HepG2 (cell line): ENCODE results near the gene GLCE. TPM values are rescaled to one million over a fixed set of nuclear protein-coding genes. Genes with fewer than 3 reads are reported as not detected.

Experiments
- AGO1 ChIP-seq: fragments of 200-400 bp; formaldehyde crosslinking; IDR thresholded peaks from 2 replicates; pipeline ENCODE4 v1.6.1; 2017; ENCODE audit warnings: mild to moderate bottlenecking, low read depth, low read length, moderate library complexity; ENCODE audit not compliant: poor library complexity, severe bottlenecking
- MBNL3 ChIP-seq: fragments of 250-450 bp; sonication (Bioruptor Pico); conservative IDR thresholded peaks from 2 replicates; pipeline ENCODE4 v1.8.0; 2022; ENCODE audit warnings: mild to moderate bottlenecking, inconsistent platforms
- REXO4 ChIP-seq: sonication (generic); formaldehyde crosslinking; IDR thresholded peaks from 2 replicates; pipeline ENCODE4 v1.8.0; 2022; ENCODE audit warnings: missing genetic modification reagents, mild to moderate bottlenecking, borderline replicate concordance
- SOX5 ChIP-seq: IDR thresholded peaks from 2 replicates; pipeline ENCODE4 v1.6.1; 2016; ENCODE audit warnings: borderline replicate concordance
- ZNF660 ChIP-seq: sonication (generic); formaldehyde crosslinking; IDR thresholded peaks from 2 replicates; pipeline ENCODE4 v1.5.1; 2020; ENCODE audit warnings: mild to moderate bottlenecking, low read depth, missing genetic modification reagents, borderline replicate concordance
- ZNF747 ChIP-seq: sonication (generic); formaldehyde crosslinking; IDR thresholded peaks from 2 replicates; pipeline ENCODE4 v1.8.1; 2023; ENCODE audit warnings: missing genetic modification reagents, mild to moderate bottlenecking, borderline replicate concordance
- ZNF768 ChIP-seq: sonication (generic); formaldehyde crosslinking; IDR thresholded peaks from 2 replicates; pipeline ENCODE4 v1.4.0; 2020; ENCODE audit warnings: missing genetic modification reagents
- ZNF772 ChIP-seq: sonication (generic); formaldehyde crosslinking; IDR thresholded peaks from 2 replicates; pipeline ENCODE4 v1.5.0; 2020; ENCODE audit warnings: mild to moderate bottlenecking, missing genetic modification reagents
- polyA plus RNA-seq, 8 experiments: library from polyadenylated mRNA; depleted of rRNA in 3 of 8; stranded (reverse) in 7 of 8; unstranded in 1 of 8; fragments of >200 nt; fragmentation: Illumina TruSeq in 4 of 8; extraction: Trizol in 4 of 8; gene quantifications; 2 replicates each; pipeline versions ENCODE4 v1.2.1 to v1.2.3, GENCODE V29; 2011 to 2016; ENCODE audit warnings: low read depth in 4 of 8, missing spikeins in 1 of 8, mixed read lengths in 1 of 8; ENCODE audit not compliant: insufficient read depth in 1 of 8
- total RNA-seq, 5 experiments: library from RNA; depleted of rRNA; stranded (reverse); fragments of >200 nt; fragmentation: Illumina TruSeq; extraction: Trizol; gene quantifications; 2 replicates each; pipeline ENCODE4 v1.2.3, GENCODE V29; 2016; ENCODE audit warnings: low read depth in 1 of 5
- TF ChIP-seq, protein P1 (sequence below): sonication (generic); formaldehyde crosslinking; IDR thresholded peaks from one replicate; pipeline ENCODE4 v1.5.1; 2020; ENCODE audit warnings: mild to moderate bottlenecking, missing genetic modification reagents; ENCODE audit errors: not compliant biosample characterization

The GLCE gene
- total and polyA plus RNA-seq, 2 of the 13 experiments (the other 11 are each of a cell fraction or from before 2014, with no cell fraction given) = 12.9 to 23.4 TPM

- TF ChIP-seq, protein P1, sequence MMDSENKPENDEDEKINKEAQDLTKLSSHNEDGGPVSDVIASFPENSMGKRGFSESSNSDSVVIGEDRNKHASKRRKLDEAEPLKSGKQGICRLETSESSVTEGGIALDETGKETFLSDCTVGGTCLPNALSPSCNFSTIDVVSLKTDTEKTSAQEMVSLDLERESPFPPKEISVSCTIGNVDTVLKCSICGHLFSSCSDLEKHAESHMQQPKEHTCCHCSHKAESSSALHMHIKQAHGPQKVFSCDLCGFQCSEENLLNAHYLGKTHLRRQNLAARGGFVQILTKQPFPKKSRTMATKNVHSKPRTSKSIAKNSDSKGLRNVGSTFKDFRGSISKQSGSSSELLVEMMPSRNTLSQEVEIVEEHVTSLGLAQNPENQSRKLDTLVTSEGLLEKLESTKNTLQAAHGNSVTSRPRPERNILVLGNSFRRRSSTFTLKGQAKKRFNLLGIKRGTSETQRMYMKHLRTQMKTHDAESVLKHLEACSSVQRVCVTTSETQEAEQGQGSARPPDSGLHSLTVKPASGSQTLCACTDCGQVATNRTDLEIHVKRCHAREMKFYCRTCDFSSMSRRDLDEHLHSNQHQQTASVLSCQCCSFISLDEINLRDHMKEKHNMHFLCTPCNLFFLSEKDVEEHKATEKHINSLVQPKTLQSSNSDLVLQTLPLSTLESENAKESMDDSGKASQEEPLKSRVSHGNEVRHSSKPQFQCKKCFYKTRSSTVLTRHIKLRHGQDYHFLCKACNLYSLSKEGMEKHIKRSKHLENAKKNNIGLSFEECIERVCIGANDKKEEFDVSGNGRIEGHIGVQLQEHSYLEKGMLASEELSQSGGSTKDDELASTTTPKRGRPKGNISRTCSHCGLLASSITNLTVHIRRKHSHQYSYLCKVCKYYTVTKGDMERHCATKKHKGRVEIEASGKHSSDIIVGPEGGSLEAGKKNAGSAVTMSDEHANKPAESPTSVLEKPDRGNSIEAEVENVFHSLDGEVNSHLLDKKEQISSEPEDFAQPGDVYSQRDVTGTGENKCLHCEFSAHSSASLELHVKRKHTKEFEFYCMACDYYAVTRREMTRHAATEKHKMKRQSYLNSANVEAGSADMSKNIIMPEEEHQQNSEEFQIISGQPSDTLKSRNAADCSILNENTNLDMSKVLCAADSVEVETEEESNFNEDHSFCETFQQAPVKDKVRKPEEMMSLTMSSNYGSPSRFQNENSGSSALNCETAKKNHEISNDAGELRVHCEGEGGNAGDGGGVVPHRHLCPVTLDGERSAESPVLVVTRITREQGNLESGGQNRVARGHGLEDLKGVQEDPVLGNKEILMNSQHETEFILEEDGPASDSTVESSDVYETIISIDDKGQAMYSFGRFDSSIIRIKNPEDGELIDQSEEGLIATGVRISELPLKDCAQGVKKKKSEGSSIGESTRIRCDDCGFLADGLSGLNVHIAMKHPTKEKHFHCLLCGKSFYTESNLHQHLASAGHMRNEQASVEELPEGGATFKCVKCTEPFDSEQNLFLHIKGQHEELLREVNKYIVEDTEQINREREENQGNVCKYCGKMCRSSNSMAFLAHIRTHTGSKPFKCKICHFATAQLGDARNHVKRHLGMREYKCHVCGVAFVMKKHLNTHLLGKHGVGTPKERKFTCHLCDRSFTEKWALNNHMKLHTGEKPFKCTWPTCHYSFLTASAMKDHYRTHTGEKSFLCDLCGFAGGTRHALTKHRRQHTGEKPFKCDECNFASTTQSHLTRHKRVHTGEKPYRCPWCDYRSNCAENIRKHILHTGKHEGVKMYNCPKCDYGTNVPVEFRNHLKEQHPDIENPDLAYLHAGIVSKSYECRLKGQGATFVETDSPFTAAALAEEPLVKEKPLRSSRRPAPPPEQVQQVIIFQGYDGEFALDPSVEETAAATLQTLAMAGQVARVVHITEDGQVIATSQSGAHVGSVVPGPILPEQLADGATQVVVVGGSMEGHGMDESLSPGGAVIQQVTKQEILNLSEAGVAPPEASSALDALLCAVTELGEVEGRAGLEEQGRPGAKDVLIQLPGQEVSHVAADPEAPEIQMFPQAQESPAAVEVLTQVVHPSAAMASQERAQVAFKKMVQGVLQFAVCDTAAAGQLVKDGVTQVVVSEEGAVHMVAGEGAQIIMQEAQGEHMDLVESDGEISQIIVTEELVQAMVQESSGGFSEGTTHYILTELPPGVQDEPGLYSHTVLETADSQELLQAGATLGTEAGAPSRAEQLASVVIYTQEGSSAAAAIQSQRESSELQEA = no peak
- no peak for TF ChIP-seq ZNF660
- no peak for TF ChIP-seq SOX5
- TF ChIP-seq ZNF772 (CRISPR knock-in tag) = no peak
- TF ChIP-seq AGO1 = no peak
- TF ChIP-seq ZNF768 (CRISPR knock-in tag) = no peak
- no peak for TF ChIP-seq MBNL3 (CRISPR knock-in tag)
- no peak for TF ChIP-seq REXO4 (CRISPR knock-in tag)
- TF ChIP-seq ZNF747 (CRISPR knock-in tag) = no peak
Observed at GRCh38 chr15:69279636-69280035, 119.2 kb downstream of the GLCE start (continued).
